HEK293 (cell line): ENCODE results near the gene PAK4.
A peak's percentile ranks its signal among the peaks of the same experiment; 100 is the strongest.

Experiments
- ZFP37 ChIP-seq: fragments of 450-650 bp; formaldehyde crosslinking; IDR thresholded peaks from 2 replicates; pipeline ENCODE4 v1.5.1; 2016; ENCODE audit warnings: missing biosample characterization, missing genetic modification characterization
- ZNF10 ChIP-seq: fragments of 450-650 bp; formaldehyde crosslinking; IDR thresholded peaks from 2 replicates; pipeline ENCODE4 v1.5.1; 2017; ENCODE audit warnings: missing biosample characterization, missing genetic modification characterization
- ZNF239 ChIP-seq: fragments of 450-650 bp; formaldehyde crosslinking; IDR thresholded peaks from 2 replicates; pipeline ENCODE4 v1.5.1; 2016; ENCODE audit warnings: missing biosample characterization, missing genetic modification characterization
- ZNF24 ChIP-seq: fragments of 450-650 bp; formaldehyde crosslinking; IDR thresholded peaks from 2 replicates; pipeline ENCODE4 v1.5.1; 2016; ENCODE audit warnings: missing biosample characterization, missing genetic modification characterization
- ZNF274 ChIP-seq, 2 experiments: fragments of 200-500 bp in 1 of 2; fragments of 450-650 bp in 1 of 2; sonication (Bioruptor generic) in 1 of 2; formaldehyde crosslinking in 1 of 2; IDR thresholded peaks; 2 replicates each; pipeline versions ENCODE4 v1.5.1 to v1.6.1; 2014 to 2016; ENCODE audit warnings: borderline replicate concordance in 1 of 2, inconsistent platforms in 1 of 2, low read length in 1 of 2, missing biosample characterization in 1 of 2, missing genetic modification characterization in 1 of 2
- ZNF510 ChIP-seq: fragments of 450-650 bp; formaldehyde crosslinking; IDR thresholded peaks from 2 replicates; pipeline ENCODE4 v1.5.1; 2018; ENCODE audit warnings: mild to moderate bottlenecking, missing genetic modification characterization, missing biosample characterization; ENCODE audit not compliant: insufficient replicate concordance
- ZNF768 ChIP-seq: fragments of 450-650 bp; formaldehyde crosslinking; IDR thresholded peaks from 2 replicates; pipeline ENCODE4 v1.5.1; 2018; ENCODE audit warnings: missing biosample characterization, mild to moderate bottlenecking, missing genetic modification characterization
- TF ChIP-seq, protein P1 (sequence below): fragments of 450-650 bp; formaldehyde crosslinking; conservative IDR thresholded peaks from 2 replicates; pipeline ENCODE4 v1.5.1; 2016; ENCODE audit warnings: low read depth, missing biosample characterization, missing genetic modification characterization
- TF ChIP-seq, protein P2 (sequence below): fragments of 450-650 bp; IDR thresholded peaks from 2 replicates; pipeline ENCODE4 v1.5.1; 2018; ENCODE audit warnings: missing biosample characterization, mild to moderate bottlenecking, missing genetic modification characterization
- TF ChIP-seq, protein P3 (sequence below): fragments of 450-650 bp; formaldehyde crosslinking; IDR thresholded peaks from 2 replicates; pipeline ENCODE4 v1.5.1; 2016; ENCODE audit warnings: missing biosample characterization, missing genetic modification characterization
- TF ChIP-seq, protein P4 (sequence below): fragments of 450-650 bp; formaldehyde crosslinking; IDR thresholded peaks from 2 replicates; pipeline ENCODE4 v1.5.1; 2016; ENCODE audit warnings: missing biosample characterization, missing genetic modification characterization
- TF ChIP-seq, protein P5 (sequence below): fragments of 450-650 bp; formaldehyde crosslinking; IDR thresholded peaks from 2 replicates; pipeline ENCODE4 v1.5.1; 2016; ENCODE audit warnings: missing biosample characterization, missing genetic modification characterization

DNA sequence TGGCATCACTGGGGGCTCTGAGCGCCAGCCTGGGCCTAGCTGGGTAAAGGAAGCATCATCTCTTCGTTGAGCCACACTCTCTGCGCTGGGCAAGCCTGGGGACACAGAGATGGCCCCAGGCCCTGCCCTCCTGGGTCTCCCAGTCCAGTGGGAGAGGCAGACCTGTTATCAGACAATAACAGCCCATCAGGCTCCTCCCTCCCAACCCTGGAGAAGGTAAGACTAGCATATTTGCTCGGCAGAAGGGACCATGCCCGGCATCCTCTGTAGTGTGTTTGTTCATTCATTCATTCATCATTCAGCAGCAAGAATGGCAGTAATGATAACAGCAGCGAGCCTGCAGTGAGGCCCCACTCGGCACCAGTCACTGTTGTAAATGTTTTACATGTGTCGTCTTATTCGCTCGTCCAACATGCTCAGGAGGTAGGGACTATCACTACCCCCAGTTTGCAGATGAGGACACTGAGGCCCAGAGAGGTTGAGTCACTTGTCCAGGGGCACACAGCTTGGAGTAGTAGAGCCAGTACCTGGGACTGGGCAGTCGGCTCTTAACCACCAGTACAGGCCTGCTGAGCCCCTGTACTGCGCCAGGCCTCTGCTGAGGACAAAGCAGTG lies 33.2 kb downstream of the PAK4 start:
- TF ChIP-seq, protein P1, sequence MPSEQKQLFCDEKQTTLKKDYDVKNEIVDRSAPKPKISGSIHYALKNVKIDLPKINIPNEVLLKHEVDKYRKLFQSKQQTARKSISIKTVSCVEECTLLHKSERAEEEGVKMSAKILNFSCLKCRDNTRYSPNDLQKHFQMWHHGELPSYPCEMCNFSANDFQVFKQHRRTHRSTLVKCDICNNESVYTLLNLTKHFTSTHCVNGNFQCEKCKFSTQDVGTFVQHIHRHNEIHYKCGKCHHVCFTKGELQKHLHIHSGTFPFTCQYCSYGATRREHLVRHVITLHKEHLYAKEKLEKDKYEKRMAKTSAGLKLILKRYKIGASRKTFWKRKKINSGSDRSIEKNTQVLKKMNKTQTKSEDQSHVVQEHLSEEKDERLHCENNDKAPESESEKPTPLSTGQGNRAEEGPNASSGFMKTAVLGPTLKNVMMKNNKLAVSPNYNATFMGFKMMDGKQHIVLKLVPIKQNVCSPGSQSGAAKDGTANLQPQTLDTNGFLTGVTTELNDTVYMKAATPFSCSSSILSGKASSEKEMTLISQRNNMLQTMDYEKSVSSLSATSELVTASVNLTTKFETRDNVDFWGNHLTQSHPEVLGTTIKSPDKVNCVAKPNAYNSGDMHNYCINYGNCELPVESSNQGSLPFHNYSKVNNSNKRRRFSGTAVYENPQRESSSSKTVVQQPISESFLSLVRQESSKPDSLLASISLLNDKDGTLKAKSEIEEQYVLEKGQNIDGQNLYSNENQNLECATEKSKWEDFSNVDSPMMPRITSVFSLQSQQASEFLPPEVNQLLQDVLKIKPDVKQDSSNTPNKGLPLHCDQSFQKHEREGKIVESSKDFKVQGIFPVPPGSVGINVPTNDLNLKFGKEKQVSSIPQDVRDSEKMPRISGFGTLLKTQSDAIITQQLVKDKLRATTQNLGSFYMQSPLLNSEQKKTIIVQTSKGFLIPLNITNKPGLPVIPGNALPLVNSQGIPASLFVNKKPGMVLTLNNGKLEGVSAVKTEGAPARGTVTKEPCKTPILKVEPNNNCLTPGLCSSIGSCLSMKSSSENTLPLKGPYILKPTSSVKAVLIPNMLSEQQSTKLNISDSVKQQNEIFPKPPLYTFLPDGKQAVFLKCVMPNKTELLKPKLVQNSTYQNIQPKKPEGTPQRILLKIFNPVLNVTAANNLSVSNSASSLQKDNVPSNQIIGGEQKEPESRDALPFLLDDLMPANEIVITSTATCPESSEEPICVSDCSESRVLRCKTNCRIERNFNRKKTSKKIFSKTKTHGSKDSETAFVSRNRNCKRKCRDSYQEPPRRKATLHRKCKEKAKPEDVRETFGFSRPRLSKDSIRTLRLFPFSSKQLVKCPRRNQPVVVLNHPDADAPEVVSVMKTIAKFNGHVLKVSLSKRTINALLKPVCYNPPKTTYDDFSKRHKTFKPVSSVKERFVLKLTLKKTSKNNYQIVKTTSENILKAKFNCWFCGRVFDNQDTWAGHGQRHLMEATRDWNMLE (tag by site-specific recombination): no peak
- TF ChIP-seq, protein P2, sequence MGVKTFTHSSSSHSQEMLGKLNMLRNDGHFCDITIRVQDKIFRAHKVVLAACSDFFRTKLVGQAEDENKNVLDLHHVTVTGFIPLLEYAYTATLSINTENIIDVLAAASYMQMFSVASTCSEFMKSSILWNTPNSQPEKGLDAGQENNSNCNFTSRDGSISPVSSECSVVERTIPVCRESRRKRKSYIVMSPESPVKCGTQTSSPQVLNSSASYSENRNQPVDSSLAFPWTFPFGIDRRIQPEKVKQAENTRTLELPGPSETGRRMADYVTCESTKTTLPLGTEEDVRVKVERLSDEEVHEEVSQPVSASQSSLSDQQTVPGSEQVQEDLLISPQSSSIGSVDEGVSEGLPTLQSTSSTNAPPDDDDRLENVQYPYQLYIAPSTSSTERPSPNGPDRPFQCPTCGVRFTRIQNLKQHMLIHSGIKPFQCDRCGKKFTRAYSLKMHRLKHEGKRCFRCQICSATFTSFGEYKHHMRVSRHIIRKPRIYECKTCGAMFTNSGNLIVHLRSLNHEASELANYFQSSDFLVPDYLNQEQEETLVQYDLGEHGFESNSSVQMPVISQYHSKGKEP (tag by site-specific recombination): no peak
- no peak for TF ChIP-seq ZNF239 (tag by site-specific recombination)
- TF ChIP-seq, protein P3, sequence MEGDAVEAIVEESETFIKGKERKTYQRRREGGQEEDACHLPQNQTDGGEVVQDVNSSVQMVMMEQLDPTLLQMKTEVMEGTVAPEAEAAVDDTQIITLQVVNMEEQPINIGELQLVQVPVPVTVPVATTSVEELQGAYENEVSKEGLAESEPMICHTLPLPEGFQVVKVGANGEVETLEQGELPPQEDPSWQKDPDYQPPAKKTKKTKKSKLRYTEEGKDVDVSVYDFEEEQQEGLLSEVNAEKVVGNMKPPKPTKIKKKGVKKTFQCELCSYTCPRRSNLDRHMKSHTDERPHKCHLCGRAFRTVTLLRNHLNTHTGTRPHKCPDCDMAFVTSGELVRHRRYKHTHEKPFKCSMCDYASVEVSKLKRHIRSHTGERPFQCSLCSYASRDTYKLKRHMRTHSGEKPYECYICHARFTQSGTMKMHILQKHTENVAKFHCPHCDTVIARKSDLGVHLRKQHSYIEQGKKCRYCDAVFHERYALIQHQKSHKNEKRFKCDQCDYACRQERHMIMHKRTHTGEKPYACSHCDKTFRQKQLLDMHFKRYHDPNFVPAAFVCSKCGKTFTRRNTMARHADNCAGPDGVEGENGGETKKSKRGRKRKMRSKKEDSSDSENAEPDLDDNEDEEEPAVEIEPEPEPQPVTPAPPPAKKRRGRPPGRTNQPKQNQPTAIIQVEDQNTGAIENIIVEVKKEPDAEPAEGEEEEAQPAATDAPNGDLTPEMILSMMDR (tag by site-specific recombination): no peak
- TF ChIP-seq, protein P4, sequence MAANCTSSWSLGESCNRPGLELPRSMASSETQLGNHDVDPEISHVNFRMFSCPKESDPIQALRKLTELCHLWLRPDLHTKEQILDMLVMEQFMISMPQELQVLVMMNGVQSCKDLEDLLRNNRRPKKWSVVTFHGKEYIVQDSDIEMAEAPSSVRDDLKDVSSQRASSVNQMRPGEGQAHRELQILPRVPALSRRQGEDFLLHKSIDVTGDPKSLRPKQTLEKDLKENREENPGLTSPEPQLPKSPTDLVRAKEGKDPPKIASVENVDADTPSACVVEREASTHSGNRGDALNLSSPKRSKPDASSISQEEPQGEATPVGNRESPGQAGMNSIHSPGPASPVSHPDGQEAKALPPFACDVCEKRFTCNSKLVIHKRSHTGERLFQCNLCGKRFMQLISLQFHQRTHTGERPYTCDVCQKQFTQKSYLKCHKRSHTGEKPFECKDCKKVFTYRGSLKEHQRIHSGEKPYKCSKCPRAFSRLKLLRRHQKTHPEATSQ (tag by site-specific recombination): no peak
- TF ChIP-seq ZNF24 (tag by site-specific recombination): peak; percentile 92
- TF ChIP-seq ZNF274 (IDR thresholded peaks at IDR 0.05; ENCODE audit: low read length): no peak
- no peak for TF ChIP-seq ZNF274 (tag by site-specific recombination; IDR thresholded peaks at IDR 0.05; ENCODE audit: borderline replicate concordance)
- TF ChIP-seq, protein P5, sequence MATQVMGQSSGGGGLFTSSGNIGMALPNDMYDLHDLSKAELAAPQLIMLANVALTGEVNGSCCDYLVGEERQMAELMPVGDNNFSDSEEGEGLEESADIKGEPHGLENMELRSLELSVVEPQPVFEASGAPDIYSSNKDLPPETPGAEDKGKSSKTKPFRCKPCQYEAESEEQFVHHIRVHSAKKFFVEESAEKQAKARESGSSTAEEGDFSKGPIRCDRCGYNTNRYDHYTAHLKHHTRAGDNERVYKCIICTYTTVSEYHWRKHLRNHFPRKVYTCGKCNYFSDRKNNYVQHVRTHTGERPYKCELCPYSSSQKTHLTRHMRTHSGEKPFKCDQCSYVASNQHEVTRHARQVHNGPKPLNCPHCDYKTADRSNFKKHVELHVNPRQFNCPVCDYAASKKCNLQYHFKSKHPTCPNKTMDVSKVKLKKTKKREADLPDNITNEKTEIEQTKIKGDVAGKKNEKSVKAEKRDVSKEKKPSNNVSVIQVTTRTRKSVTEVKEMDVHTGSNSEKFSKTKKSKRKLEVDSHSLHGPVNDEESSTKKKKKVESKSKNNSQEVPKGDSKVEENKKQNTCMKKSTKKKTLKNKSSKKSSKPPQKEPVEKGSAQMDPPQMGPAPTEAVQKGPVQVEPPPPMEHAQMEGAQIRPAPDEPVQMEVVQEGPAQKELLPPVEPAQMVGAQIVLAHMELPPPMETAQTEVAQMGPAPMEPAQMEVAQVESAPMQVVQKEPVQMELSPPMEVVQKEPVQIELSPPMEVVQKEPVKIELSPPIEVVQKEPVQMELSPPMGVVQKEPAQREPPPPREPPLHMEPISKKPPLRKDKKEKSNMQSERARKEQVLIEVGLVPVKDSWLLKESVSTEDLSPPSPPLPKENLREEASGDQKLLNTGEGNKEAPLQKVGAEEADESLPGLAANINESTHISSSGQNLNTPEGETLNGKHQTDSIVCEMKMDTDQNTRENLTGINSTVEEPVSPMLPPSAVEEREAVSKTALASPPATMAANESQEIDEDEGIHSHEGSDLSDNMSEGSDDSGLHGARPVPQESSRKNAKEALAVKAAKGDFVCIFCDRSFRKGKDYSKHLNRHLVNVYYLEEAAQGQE (tag by site-specific recombination): no peak
- TF ChIP-seq ZNF768 (tag by site-specific recombination): peak; percentile 99
- TF ChIP-seq ZNF10 (tag by site-specific recombination): no peak
- TF ChIP-seq ZNF510 (tag by site-specific recombination): no peak
- TF ChIP-seq ZFP37: no peak
